ACC112 (cell line): Measurements from ENCODE around the gene C22orf15.

Experiments used
- H2AFZ ChIP-seq: fragments of 200-600 bp; sonication (generic); one replicate; pipeline ENCODE4 v1.6.0; 2017; ENCODE audit warnings: antibody characterized with exemption, low read length; ENCODE audit not compliant: unreplicated experiment
- H3K27ac ChIP-seq: fragments of 200-600 bp; sonication (generic); 2 replicates; pipeline ENCODE4 v1.5.1; 2014; ENCODE audit warnings: low read depth, mild to moderate bottlenecking, antibody characterized with exemption, low read length, moderate library complexity
- H3K27me3 ChIP-seq: fragments of 200-600 bp; sonication (generic); 2 replicates; pipeline ENCODE4 v1.6.1; 2014; ENCODE audit warnings: mild to moderate bottlenecking, antibody characterized with exemption, low read length, moderate library complexity, mixed read lengths; ENCODE audit not compliant: insufficient read depth
- H3K36me3 ChIP-seq: fragments of 200-600 bp; sonication (generic); 2 replicates; pipeline ENCODE4 v1.6.1; 2016; ENCODE audit warnings: mild to moderate bottlenecking, antibody characterized with exemption, low read length, moderate library complexity, mixed read lengths; ENCODE audit not compliant: insufficient read depth
- H3K4me1 ChIP-seq: fragments of 200-600 bp; sonication (generic); one replicate; pipeline ENCODE4 v1.6.1; 2016; ENCODE audit warnings: low read length, mixed read lengths; ENCODE audit not compliant: insufficient read depth, unreplicated experiment, control insufficient read depth
- H3K4me3 ChIP-seq: fragments of 200-600 bp; sonication (generic); 2 replicates; pipeline ENCODE4 v1.5.1; 2014; ENCODE audit warnings: mild to moderate bottlenecking, low read depth, low read length
- H3K79me2 ChIP-seq: fragments of 200-600 bp; sonication (generic); one replicate; pipeline ENCODE4 v1.6.0; 2016; ENCODE audit warnings: low read length; ENCODE audit not compliant: control insufficient read depth, unreplicated experiment, insufficient read depth

Gene C22orf15

DNA sequence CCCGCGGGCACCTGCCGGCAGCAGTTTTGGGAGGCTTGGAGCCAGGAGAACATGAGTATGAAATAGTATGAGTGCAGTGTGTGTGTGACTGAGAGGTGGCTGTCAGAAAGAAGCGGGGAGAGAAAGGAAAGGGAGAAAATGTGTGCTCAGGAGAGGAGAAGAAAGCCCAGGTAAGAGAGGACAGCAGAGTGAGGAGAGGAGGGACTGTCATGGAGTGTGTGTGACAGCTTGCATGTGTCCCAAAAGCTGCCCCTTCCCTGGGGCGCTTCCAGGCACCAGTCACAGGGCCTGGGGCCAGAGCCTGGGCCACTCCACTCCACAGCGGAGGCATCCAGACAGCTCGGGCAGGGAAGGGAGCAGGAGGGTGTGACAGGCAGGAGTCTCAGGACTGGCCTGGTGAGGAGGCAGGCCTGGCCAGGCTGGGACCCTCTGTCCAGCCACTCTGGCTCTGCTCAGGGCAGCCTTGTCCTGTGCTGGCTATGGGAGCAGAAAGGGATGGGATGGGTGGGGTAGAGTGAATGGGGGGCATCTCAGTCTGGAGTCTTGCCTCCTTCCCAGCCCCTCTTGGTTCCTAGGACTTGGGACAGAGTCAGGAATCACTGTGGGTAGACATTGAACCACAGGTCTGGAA lies 10.8 kb downstream of the C22orf15 start:
- Histone ChIP-seq H3K4me1 (peaks cover 3% of the 10 kb centered on the region), H3K36me3 (no peaks in the 10 kb centered on the region), H3K4me3 (peak overlapping the region; percentile 69; the same call in 1 of the 2 replicates), H3K27me3 (no peaks in the 10 kb centered on the region), H3K79me2 (no peaks in the 10 kb centered on the region), H3K27ac (no peak overlapping the region), H2AFZ (no peak overlapping the region)

DNA sequence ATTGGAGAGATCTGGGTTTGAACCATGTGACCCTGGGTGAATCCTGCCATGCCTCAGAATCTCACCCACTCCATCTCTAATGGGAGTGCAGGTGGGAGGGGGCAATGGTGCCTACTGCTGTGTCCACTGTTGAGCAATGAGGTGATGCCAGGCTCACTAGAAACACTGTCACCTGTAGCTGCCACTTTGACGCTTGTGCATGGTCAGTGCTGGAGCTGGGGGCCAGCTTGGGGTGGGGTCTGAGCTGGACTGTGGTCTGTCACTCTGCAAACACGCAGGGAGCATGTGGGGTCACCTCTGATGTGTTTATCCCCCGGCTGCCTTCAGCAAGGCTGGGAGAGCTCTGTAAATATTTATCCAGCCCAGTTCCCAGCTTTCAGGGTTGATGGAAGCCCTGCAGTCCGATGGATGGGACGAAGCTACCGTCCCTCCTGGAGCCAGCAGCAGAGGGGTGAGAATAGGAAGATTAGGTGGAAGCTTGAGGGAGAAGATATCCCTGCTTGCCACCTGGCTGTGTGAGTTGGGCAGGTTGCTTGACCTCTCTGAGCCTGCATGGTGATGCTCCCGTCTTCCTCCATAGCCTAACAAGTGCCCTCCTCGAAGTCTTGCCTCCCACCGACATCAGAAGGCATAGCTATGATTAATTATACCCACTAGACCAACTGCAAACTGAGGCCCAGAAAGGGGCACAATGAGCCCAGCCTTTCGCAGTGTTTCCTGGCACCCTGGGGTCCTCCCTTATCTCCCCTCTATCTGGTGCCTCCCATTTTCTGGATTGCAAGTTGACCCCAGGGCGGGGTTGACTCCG lies 11.5 kb downstream of the C22orf15 start:
- Histone ChIP-seq H3K4me1 (peaks cover 3% of the 10 kb centered on the region), H3K4me3 (no peak overlapping the region), H2AFZ (no peak overlapping the region), H3K27ac (no peak overlapping the region), H3K79me2 (no peaks in the 10 kb centered on the region), H3K27me3 (no peaks in the 10 kb centered on the region), H3K36me3 (no peaks in the 10 kb centered on the region)

DNA sequence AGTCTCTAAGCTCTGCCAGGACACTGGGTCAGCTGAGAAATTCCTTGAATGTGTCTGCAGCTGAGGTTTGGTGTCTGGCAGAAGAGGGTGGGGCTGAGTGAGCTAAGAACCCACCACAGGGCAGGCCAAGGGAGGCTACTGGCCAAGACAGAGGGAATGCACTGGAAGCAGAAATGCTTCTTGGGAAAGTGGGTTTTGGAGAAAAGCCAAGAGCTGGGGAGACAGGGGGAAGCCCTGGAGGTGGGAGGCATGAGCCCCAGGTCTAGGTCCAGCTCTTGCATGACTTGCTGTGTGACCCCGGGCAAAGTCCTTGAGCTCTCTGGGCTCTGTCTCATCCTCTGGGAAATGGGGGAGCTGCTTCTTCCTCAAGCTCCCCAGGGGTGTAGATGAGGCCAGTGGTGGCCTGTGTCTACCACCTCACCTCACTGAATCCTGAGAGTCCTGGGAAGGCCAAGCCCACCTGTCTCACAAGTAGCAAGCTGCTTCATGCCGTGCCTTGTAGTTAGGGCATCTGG lies 12.2 kb downstream of the C22orf15 start:
- Histone ChIP-seq H3K79me2 (no peaks in the 10 kb centered on the region), H3K27me3 (no peaks in the 10 kb centered on the region), H3K27ac (no peak overlapping the region), H3K4me3 (no peak overlapping the region), H3K36me3 (no peaks in the 10 kb centered on the region), H2AFZ (no peak overlapping the region), H3K4me1 (peaks cover 3% of the 10 kb centered on the region)

DNA sequence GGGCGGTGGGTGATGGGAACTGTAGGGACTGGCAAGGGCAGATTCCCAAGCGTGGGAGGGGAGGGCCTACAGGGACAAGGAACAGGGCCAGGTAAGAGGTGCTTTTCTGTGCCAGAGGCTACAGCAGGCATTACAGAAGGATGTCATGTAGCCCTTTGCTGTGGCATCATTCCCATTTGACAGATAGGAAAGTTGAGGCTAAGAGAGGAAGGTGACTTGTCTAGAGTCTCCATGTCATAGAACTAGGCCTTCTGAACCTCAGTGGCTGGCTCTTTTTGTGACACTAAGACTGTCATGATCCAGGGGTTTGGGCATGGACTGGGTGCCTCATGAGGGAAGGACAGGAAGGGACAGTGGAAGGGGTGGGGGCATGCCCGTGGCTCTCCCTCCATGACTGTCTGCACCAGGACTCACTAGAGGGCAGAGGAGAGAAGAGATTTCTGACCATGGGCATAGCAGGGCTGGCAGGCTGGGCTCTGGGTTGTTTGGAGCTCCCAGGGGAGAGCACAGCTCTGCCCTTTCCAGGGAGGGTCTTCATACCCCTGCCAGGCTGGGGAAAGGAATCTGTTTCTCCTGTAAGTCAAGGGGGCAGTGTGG lies 13.1 kb downstream of the C22orf15 start:
- no peaks in the 10 kb centered on the region for H3K27me3 ChIP-seq

DNA sequence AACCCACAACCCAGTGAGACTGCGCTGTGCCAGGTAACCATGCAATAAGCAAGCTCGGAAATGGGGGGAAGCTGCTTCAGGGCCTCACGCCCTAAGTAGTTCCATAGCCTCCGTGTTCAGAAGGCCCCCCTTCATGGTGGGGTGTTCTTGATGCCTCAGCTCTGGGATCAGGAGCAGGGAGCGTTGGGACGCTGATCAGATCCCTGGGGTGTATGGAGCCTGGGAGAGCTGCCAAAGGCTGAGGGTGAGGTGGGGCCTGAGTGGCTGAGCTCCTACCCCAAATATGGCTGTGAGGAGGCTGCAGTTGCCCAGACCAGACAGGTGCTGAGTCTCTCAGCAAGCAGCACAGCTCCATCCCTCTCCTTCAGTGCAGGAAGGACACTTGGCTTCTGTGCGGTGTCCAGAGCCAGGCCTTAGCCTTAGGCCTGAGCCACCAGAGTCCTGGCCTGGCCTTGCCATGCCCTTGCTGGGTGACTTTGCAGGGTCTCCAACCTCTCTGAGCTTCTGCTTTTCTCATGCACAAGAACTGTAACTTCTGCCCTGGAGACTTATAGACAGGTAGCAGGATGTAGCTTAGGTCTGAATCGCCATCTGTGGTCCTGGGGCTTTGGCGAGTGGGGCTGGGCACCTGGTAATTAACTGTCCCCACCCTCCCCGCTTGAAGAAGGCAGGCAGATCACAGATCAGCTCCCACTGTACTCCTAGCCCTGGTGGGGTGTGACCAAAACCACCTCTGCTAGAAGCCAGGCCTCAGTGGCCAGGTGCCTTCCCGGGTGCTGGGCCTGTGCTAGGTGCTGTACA lies 15.2 kb downstream of the C22orf15 start:
- no peaks in the 10 kb centered on the region for H3K79me2 ChIP-seq
- H3K4me3 ChIP-seq, result no peak overlapping the region
- peaks cover 12% of the 10 kb centered on the region for H3K4me1 ChIP-seq
- H2AFZ ChIP-seq, result no peak overlapping the region
- H3K36me3 ChIP-seq, result no peaks in the 10 kb centered on the region
- no peak overlapping the region for H3K27ac ChIP-seq
- no peaks in the 10 kb centered on the region for H3K27me3 ChIP-seq

More for the DNA sequence above, 13.1 kb downstream of the C22orf15 start:
- Histone ChIP-seq H3K4me3 (no peak overlapping the region), H3K4me1 (peaks cover 3% of the 10 kb centered on the region), H2AFZ (no peak overlapping the region), H3K79me2 (no peaks in the 10 kb centered on the region), H3K36me3 (no peaks in the 10 kb centered on the region), H3K27ac (no peak overlapping the region)

DNA sequence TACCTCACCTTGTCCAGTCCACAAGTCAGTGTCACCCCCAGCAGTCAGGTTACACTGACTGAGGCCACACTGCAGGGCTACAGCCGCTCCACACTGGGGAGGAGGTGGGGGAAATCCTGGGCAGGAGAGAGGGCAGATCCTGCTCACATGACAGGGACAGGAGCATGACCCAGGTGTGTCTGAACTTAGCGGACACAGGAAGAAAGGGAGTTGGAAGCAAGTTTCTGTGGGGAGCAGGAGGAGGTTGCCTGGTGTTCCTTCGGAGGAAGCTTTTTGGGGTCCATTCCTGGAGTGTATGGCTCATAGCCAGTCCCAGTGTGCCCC lies 15.7 kb downstream of the C22orf15 start:
- Histone ChIP-seq H3K4me1 (peaks cover 12% of the 10 kb centered on the region), H3K79me2 (no peaks in the 10 kb centered on the region), H2AFZ (no peak overlapping the region), H3K27me3 (no peaks in the 10 kb centered on the region), H3K36me3 (no peaks in the 10 kb centered on the region), H3K4me3 (no peak overlapping the region), H3K27ac (no peak overlapping the region)

DNA sequence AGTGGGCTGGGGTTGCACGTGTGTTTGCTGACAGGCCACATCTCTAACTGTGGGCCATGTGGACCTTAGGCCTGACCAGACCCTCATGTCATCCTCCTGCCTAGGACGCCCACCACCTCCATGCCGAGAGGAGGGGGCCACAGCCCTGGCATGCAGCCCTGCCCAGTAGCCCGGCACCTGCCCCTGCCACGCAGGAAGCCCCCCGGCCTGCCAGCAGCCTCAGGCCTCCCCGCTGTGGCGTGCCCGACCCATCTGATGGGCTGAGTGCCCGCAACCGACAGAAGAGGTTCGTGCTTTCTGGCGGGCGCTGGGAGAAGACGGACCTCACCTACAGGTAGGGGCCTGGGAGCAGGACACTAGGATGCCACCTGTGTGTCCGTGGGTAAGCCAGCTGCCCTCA lies 16.3 kb downstream of the C22orf15 start:
- no peaks in the 10 kb centered on the region for H3K27me3 ChIP-seq
- peaks cover 12% of the 10 kb centered on the region for H3K4me1 ChIP-seq
- H3K4me3 ChIP-seq, result no peak overlapping the region
- H2AFZ ChIP-seq, result no peak overlapping the region
- no peaks in the 10 kb centered on the region for H3K79me2 ChIP-seq
- H3K36me3 ChIP-seq, result no peaks in the 10 kb centered on the region
- no peak overlapping the region for H3K27ac ChIP-seq

DNA sequence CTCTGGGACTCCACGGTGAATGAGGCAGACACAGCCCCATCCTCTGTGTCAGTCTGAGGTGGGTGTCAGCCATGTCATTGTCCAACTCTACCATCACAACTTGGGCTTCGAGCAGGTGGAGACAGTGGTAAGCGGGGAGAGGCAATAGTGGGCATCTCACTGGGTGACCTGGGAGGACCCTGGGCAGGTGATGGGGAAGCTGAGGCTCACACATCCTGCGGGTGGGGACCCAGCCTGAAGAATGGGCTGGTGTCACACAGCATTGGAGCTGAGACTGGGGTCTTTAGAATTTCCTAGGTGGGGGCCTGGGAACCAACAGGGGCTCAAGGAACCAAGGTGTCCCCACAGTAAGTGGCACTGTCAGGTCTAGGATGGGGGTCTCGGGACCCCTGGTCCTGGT lies 16.9 kb downstream of the C22orf15 start:
- Histone ChIP-seq H3K36me3 (no peaks in the 10 kb centered on the region), H3K4me1 (peaks cover 10% of the 10 kb centered on the region), H2AFZ (no peak overlapping the region), H3K27me3 (no peaks in the 10 kb centered on the region), H3K79me2 (no peaks in the 10 kb centered on the region), H3K27ac (no peak overlapping the region), H3K4me3 (no peak overlapping the region)

DNA sequence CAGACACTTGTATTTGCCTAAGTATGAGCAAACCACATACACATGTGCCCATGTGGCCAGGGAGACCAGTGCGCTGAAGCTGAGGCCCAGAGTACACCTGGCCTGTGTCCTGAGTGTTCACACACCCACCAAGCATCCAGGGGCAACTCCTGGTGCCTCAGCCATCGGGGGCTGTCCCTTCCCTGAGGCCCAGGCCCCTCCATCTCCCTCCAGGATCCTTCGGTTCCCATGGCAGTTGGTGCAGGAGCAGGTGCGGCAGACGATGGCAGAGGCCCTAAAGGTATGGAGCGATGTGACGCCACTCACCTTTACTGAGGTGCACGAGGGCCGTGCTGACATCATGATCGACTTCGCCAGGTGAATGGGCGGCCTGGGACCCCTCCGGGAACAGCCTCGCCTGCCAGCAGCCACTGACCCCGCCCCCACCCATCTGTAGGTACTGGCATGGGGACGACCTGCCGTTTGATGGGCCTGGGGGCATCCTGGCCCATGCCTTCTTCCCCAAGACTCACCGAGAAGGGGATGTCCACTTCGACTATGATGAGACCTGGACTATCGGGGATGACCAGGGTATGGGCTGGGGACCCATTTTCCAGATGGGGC lies 17.5 kb downstream of the C22orf15 start:
- Histone ChIP-seq H3K79me2 (no peaks in the 10 kb centered on the region), H3K4me1 (peaks cover 9% of the 10 kb centered on the region), H3K36me3 (no peaks in the 10 kb centered on the region), H2AFZ (no peak overlapping the region), H3K27me3 (no peaks in the 10 kb centered on the region), H3K4me3 (no peak overlapping the region), H3K27ac (no peak overlapping the region)

DNA sequence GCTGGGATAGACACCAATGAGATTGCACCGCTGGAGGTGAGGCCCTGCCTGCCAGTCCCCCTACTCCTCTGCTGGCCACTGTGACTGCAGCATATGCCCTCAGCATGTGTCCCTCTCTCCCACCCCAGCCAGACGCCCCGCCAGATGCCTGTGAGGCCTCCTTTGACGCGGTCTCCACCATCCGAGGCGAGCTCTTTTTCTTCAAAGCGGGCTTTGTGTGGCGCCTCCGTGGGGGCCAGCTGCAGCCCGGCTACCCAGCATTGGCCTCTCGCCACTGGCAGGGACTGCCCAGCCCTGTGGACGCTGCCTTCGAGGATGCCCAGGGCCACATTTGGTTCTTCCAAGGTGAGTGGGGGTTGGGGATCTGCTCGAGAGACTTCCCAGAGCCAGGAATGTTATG lies 18.3 kb downstream of the C22orf15 start:
- Histone ChIP-seq H3K79me2 (no peaks in the 10 kb centered on the region), H3K4me1 (peaks cover 9% of the 10 kb centered on the region), H3K27me3 (no peaks in the 10 kb centered on the region), H2AFZ (peak overlapping the region; percentile 25), H3K4me3 (no peak overlapping the region), H3K36me3 (no peaks in the 10 kb centered on the region), H3K27ac (0 out of 2 replicates have a peak overlapping the region, but pooled peaks have one; percentile 36)
